IPS DF 6.9 (cell line): ENCODE data around the gene SH3BP5.
"Not testable (repeated sequence)": the region's sequence is repeated elsewhere in the genome, so short reads cannot be mapped to it uniquely, and the experiment has no call there.

Experiments
- DNase-seq: peaks from one replicate; pipeline ENCODE4 v3.0.0-alpha.2; 2013; ENCODE audit warnings: low read depth, low spot score
- H3K27ac ChIP-seq: one replicate; pipeline ENCODE4 v1.5.1; 2013; ENCODE audit warnings: low read length, control low read depth
- H3K27me3 ChIP-seq: 2 replicates; pipeline ENCODE4 v1.6.1; 2013; ENCODE audit warnings: mild to moderate bottlenecking, low read length; ENCODE audit not compliant: control insufficient read depth, insufficient read depth
- H3K36me3 ChIP-seq: 2 replicates; pipeline ENCODE4 v1.6.1; 2013; ENCODE audit warnings: low read length; ENCODE audit not compliant: control insufficient read depth, insufficient read depth
- H3K4me1 ChIP-seq: 2 replicates; pipeline ENCODE4 v1.6.1; 2013; ENCODE audit warnings: low read length; ENCODE audit not compliant: control insufficient read depth, insufficient read depth
- H3K4me3 ChIP-seq: 2 replicates; pipeline ENCODE4 v1.5.1; 2013; ENCODE audit warnings: mild to moderate bottlenecking, low read length
- H3K9me3 ChIP-seq: 2 replicates; pipeline ENCODE4 v1.6.1; 2013; ENCODE audit warnings: low read length, inconsistent platforms; ENCODE audit not compliant: control insufficient read depth, insufficient read depth
- WGBS: extraction: QIAGEN DNeasy Blood & Tissue Kit; methylation state at CpG from one replicate; pipeline ENCODE4 v1.1.7; 2013; ENCODE audit warnings: mixed read lengths, missing lambda C conversion rate; ENCODE audit not compliant: insufficient read length, insufficient coverage; 5-methylcytosine and 5-hydroxymethylcytosine counted together

Gene SH3BP5

DNA sequence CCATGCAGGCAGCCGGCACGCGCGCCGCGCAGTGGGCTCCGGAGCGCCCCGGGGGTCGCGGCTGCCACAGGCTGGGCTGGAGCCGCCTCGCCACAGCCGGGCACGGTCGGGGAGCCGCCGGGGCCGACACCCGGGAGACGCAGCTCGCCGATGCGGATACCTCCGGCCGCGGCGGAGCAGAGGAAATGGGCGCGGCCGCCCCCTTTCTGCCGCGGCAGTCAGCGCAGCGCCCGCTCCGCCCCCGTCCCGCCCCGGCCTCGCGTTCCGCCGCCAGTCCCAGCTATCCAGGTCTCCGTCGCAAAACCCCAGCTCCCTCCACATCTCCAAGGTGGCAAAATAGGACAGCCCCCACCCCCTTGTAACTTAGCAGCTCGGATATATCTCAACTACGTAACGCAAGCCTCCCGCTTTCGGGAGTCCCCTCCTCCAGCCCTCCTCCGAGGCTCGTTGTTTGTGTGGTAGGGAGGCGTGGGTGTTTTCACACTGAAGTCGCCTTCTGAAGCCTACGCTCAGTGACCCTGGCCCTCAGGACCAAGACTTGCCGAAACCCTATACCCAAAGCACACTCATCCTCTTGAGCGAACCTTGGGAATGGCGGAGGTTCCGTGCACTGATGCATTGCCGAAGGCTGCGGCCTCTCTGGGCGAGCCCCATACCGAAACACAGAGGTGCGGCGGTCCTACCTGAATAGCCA is at the start of gene SH3BP5:
Gene SH3BP5, minus strand, starts transcription at position 182 of the 694 bp plus-strand sequence. Its CDS starts 178 bp downstream, at position 4.
- Histone ChIP-seq H3K4me1 (peaks cover 1% of the 10 kb centered on the region; the same call in 1 of the 2 replicates), H3K9me3 (no peaks in the 10 kb centered on the region), H3K27me3 (peaks cover 3% of the 10 kb centered on the region; the same call in 1 of the 2 replicates), H3K36me3 (no peaks in the 10 kb centered on the region), H3K27ac (no peak within 1 kb of the TSS), H3K4me3 (peak within 1 kb of the TSS; percentile 75)
- no CpG with 5 or more reads among the region's 66 CpGs for WGBS
- DNase-seq: peak; percentile 20

GRCh38 chr3:15380980-15381890 is 48.8 kb upstream of the SH3BP5 start:
- Histone ChIP-seq H3K36me3 (no peaks in the 10 kb centered on the region), H3K27me3 (no peaks in the 10 kb centered on the region), H3K4me3 (no peak overlapping the region), H3K27ac (no peak overlapping the region), H3K4me1 (no peaks in the 10 kb centered on the region; the same call in 1 of the 2 replicates), H3K9me3 (no peaks in the 10 kb centered on the region; the same call in 1 of the 2 replicates)
- no peak for DNase-seq
- no CpG with 5 or more reads among the region's 6 CpGs for WGBS

DNA sequence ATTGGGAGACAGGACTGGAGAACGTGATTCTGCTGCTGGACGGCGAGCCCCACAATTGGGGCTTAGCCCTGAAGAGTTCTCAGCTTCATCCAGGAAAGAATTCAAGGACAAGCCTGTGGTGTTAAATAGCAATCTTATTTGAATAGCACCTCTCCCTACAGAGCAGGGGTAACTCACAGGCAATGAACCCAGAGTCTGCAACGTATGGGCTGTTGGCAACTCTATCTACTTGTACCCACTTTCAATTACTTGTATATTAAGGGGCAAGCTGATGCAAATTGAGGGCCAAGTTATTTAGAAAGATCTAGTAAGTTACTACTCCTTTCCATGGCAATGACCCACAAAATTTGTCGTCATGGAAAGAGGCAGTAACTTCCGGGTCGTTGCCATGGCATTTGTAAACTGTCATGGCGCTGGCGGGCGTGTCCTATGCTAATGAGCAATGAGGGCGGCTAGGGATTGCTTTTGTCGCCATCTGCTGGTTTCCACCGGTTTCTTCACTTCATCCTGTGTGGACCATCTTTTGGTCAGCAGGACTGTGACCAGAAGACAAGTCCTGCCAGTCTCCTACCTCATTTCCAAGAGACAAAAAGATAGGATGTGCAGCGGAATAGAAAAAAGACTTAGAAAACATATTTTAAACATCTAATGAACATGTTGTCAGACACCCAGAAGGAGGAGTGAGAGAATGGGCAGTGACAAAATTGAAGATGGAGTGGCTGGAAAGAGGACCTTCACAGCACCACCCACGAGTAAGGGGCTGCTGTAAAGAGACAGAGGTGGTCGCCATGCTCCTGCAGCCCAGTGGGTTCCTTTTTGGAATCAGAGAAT is 45.8 kb upstream of the SH3BP5 start:
- H3K27me3 ChIP-seq: no peaks in the 10 kb centered on the region
- H3K4me1 ChIP-seq: no peaks in the 10 kb centered on the region; the same call in 1 of the 2 replicates
- no CpG with 5 or more reads among the region's 16 CpGs for WGBS
- no peak overlapping the region for H3K4me3 ChIP-seq
- no peaks in the 10 kb centered on the region for H3K9me3 ChIP-seq
- peak; percentile 90 for DNase-seq
- H3K27ac ChIP-seq: no peak overlapping the region
- no peaks in the 10 kb centered on the region for H3K36me3 ChIP-seq

DNA sequence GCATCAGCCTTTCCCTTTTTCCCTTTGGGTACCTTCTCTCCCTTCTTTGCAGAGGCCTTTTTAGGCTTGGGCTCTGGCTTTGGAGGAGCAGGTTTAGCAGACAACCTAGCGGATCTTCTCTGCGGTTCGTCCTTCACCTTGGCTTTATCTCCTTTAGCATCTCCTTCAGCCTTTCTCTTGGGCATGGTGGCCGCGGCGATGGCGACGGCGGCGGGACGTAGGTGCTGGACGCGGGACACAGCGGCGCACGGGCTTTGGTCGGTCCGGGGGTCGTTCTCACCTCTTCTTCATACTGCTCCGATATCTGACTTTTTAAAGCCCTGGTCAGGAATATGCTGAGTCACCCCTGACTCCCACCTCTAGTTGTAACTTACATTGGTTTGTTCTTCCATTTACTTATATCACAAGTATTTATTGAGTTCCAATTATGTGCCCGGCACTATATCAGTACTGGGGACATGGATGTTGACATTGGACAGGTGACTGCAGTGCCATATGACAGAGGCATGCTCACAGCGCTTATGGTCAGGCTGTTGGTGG is 43.1 kb upstream of the SH3BP5 start:
- Histone ChIP-seq H3K36me3 (no peaks in the 10 kb centered on the region), H3K4me1 (no peaks in the 10 kb centered on the region; the same call in 1 of the 2 replicates), H3K27me3 (no peaks in the 10 kb centered on the region), H3K27ac (no peak overlapping the region), H3K4me3 (no peak overlapping the region), H3K9me3 (no peaks in the 10 kb centered on the region)
- DNase-seq: no peak
- WGBS: no CpG with 5 or more reads among the region's 22 CpGs

DNA sequence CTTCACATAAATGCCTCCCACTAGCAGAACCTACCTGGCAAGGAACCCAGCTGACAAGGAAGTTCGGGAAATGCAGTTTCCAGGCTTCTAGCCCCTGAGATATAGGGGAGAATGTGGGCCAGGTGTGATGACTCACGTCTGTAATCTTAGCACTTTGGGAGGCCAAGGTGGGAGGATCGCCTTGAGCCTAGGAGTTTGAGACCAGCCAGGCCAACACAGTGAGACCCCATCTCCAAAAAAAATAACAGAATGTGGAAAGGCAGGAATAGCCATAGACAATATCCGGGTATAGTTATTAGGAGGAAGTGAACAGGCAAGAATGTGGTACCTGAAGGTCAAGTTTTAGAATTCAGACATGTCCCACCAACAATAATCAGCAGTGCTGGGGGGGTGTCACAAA is 40.5 kb upstream of the SH3BP5 start:
- Histone ChIP-seq H3K4me1 (no peaks in the 10 kb centered on the region; the same call in 1 of the 2 replicates), H3K27me3 (no peaks in the 10 kb centered on the region), H3K9me3 (no peaks in the 10 kb centered on the region), H3K27ac (no peak overlapping the region), H3K36me3 (no peaks in the 10 kb centered on the region), H3K4me3 (no peak overlapping the region)
- no CpG with 5 or more reads among the region's 4 CpGs for WGBS
- DNase-seq: no peak

GRCh38 chr3:15368561-15369135 is 36.3 kb upstream of the SH3BP5 start:
- Histone ChIP-seq H3K4me1 (no peaks in the 10 kb centered on the region), H3K27ac (no peak overlapping the region), H3K9me3 (no peaks in the 10 kb centered on the region), H3K4me3 (no peak overlapping the region), H3K36me3 (no peaks in the 10 kb centered on the region), H3K27me3 (no peaks in the 10 kb centered on the region)
- no peak for DNase-seq
- no CpG with 5 or more reads among the region's 6 CpGs for WGBS

- Histone ChIP-seq H3K4me1 (no peaks in the 10 kb centered on the region), H3K9me3 (no peaks in the 10 kb centered on the region), H3K27ac (no peak overlapping the region), H3K27me3 (no peaks in the 10 kb centered on the region), H3K36me3 (no peaks in the 10 kb centered on the region), H3K4me3 (no peak overlapping the region)
- no CpG with 5 or more reads among the region's 1 CpG for WGBS
- no peak for DNase-seq
Observed at GRCh38 chr3:15367059-15367458, 34.7 kb upstream of the SH3BP5 start.

- WGBS: no CpG with 5 or more reads among the region's 6 CpGs
- not testable (repeated sequence) for H3K27me3 ChIP-seq, H3K4me1 ChIP-seq, DNase-seq, H3K9me3 ChIP-seq, H3K4me3 ChIP-seq, H3K36me3 ChIP-seq, H3K27ac ChIP-seq
Observed at GRCh38 chr3:15364078-15364477, 31.7 kb upstream of the SH3BP5 start.

- H3K4me3 ChIP-seq: no peak overlapping the region
- H3K27ac ChIP-seq: no peak overlapping the region
- no peaks in the 10 kb centered on the region for H3K27me3 ChIP-seq
- H3K4me1 ChIP-seq: no peaks in the 10 kb centered on the region
- no peaks in the 10 kb centered on the region for H3K36me3 ChIP-seq
- WGBS: no CpG with 5 or more reads among the region's 11 CpGs
- no peaks in the 10 kb centered on the region for H3K9me3 ChIP-seq
- no peak for DNase-seq
Observed at GRCh38 chr3:15361494-15362214, 29.3 kb upstream of the SH3BP5 start.
